HG02588 (cell line): ENCODE data around the gene MIPOL1.
"Not testable (repeated sequence)": the region's sequence is repeated elsewhere in the genome, so short reads cannot be mapped to it uniquely, and the experiment has no call there.

Source experiments
- ATAC-seq: cut with Tn5 transposase; IDR thresholded peaks from one replicate; pipeline ENCODE4 v1.9.1; 2021; ENCODE audit warnings: mild to moderate bottlenecking, moderate library complexity; ENCODE audit not compliant: unreplicated experiment

Gene MIPOL1

GRCh38 chr14:37438444-37438843 lies 240.7 kb downstream of the MIPOL1 start:
- no peak for ATAC-seq

DNA sequence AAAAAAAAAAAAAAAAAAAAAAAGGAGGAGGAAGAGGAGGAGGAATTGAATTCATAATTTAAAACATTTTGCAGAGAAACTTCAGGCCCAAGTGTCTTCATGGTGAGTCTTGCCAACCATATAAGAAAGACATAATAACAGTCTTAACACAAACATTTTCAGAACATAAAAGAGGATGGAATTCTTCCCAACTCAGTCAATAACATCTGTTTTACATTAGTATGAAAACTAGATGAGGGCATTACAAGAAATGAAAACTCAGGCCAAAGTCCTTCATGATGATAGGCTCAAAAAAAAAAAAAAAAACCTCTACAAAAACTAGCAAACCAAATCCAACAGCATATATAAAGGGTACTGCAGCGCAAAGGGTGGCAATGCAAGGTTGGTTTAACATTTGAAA lies 245.7 kb downstream of the MIPOL1 start:
- ATAC-seq, result no peak

GRCh38 chr14:37447883-37448391 lies 250.2 kb downstream of the MIPOL1 start:
- ATAC-seq, result no peak

DNA sequence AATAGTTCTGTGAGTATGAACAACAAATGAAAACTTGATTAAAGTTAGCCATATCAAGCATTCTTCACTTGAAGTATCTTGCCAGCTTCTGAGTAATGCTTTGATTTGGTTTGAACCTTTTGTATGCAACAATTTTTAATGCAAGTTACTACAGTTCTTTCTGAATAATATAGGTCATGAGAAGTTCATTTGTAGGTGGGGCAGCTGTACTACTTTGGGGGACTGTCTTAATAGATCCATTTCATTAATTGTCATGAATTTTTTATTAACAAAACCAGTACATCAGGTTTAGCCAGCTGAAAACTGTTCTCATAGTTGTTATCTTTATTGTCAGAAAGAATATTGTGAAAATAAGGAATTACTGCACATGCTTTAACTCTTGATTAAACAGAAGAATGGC lies 254.6 kb downstream of the MIPOL1 start:
- no peak for ATAC-seq

- no peak for ATAC-seq
These were observed 256.2 kb downstream of the MIPOL1 start for GRCh38 chr14:37453985-37454384.

DNA sequence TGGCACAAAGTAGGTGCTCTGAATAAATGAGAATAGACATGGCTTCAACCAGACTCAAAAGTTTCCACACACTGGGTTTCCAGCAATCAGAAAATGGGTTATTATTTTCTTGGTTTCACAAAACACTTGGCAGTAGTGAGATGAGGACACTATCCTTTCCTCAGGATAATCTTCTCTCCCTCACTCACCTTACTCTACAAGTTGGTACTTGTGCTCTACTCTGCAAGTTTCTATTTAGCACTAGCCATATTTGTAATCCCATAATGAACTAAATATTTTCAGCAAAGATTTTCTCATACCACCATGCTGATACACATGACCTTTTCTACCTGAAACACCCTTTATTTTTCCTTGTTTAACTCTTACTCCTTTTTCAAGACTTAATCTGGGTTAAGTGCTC lies 259.6 kb downstream of the MIPOL1 start:
- ATAC-seq, result no peak

DNA sequence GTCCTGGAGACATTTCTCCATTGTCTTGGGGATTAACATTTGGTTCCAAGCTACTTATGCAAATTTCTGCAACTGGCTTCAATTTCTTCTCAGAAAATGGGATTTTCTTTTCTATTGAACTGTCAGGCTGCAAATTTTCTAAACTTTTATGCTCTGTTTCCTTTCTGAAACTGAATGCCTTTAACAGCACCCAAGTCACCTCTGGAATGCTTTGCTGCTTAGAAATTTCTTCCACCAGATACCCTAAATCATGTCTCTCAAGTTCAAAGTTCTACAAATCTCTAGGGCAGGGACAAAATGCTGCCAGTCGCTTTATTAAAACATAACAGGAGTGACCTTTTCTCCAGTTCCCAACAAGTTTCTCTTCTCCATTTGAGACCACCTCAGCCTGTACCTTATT lies 264.7 kb downstream of the MIPOL1 start:
- ATAC-seq, result not testable (repeated sequence)

- no peak for ATAC-seq
These were observed 266.6 kb downstream of the MIPOL1 start for GRCh38 chr14:37464192-37464858.

DNA sequence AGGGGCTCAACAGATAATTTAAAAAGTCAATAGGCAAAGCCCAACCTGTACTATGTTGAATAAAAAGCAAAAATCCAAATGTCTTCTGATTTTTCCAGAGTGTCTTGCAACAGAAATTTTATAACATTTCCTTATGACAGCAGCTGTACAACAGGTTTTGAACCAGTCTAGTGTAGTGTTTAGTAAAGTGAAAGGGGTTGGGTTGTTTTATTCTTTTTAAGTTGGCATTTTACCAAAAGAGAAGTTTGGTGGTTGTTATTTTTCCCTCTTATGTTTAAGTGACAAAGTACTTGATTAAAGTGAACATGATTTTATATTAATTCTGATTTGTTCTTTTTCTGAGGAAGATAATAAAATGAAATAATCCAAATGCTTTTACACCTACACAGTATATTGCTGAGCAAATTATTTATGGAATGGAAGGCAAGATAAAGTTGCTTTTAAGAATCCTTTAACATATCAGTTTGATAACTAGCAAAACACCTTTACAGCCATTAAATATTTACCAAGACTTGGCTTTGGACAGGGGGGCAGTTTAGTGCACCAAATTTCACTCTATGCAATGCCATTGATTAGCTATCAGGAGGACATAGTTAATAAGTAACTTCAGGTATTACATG lies 268.4 kb downstream of the MIPOL1 start:
- ATAC-seq, result no peak

GRCh38 chr14:37466623-37467088 lies 268.9 kb downstream of the MIPOL1 start:
- ATAC-seq, result no peak

GRCh38 chr14:37469650-37470049 lies 271.9 kb downstream of the MIPOL1 start:
- ATAC-seq, result no peak

- no peak for ATAC-seq
These were observed 272.5 kb downstream of the MIPOL1 start for GRCh38 chr14:37470251-37470650.

- no peak for ATAC-seq
These were observed 275.2 kb downstream of the MIPOL1 start for GRCh38 chr14:37472906-37473305.

DNA sequence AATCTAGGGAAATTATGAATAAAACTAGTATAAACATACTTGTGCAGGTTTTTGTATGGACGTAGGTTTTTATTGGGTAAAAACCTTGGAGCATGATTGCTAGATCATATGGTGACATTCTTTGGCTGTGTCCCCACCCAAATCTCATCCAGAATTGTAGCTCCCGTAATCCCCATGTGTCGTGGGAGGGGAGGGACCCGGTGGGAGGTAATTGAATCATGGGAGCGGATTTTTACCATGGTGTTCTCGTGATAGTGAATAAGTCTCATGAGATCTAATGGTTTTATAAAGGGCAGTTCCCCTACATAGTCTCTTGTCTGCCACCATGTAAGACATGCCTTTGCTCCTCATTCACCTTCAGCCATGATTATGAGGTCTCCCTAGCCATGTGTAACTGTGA lies 276.5 kb downstream of the MIPOL1 start:
- no peak for ATAC-seq

- no peak for ATAC-seq
These were observed 282.9 kb downstream of the MIPOL1 start for GRCh38 chr14:37480446-37481290.

DNA sequence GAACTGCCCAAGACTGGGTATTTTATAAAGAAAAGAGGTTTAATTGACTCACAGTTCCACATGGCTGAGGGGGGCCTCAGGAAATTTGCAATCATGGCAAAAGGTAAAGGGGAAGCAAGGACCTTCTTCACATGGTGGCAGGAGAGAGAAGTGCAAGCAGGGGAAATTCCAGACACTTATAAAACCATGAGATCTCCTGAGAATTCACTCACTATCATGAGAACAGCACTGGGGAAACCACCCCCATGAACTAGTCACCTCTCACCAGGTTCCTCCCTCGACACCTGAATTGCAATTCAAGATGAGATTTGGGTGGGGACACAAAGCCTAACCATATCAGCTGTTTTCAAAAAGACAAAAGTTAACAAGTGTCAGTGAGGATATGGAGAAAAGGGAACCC lies 284.7 kb downstream of the MIPOL1 start:
- ATAC-seq, result no peak

DNA sequence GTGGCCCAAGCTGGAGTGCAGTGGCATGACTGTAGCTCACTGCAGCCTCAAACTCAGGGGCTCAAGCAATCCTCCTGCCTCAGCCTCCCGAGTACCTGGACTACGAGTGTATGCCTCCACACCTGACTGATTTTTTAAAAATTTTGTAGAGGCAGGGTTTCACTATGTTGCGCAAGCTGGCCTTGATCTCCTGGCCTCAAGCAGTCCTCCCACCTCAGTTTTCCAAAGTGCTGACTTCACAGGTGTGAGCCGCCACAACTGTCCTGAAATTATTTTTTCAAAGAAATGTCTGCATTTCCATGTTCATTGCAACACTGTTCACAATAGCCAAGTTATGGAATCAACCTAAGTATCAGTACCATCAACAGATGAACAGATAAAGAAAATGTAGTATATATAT lies 285.9 kb downstream of the MIPOL1 start:
- no peak for ATAC-seq

DNA sequence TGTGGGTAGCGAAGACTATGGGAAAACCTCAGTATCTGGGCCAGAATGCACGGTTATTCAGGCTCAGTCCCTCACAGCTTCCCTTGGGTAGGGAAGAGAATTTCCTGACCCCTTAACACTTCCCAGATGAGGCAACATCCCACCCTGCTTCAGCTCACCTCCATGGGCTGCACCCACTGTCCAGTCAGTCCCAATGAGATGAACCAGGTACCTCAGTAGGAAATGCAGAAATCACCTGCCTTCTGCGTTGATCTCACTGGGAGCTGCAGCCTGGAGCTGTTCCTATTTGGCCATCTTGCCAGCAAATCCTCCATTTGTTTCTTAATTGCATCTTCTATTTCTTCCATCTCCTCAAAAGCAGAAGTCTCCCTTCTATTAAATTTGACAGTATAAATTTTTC lies 292.9 kb downstream of the MIPOL1 start:
- no peak for ATAC-seq

DNA sequence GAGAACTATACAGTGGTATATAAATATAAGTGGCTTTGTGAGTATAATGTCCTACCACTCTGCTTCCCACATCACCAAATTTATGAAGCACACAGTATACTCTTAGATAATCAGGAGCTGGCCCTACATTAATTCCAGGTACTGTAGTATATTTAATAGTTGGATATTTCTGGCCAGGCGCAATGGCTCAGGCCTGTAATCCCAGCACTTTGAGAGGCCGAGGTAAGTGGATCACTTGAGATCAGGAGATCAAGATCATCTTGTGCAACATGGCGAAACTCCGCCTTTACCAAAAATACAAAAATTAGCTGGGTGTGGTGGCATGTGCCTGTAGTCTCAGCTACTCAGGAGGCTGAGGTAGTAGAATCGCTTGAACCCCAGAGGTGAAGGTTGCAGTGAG lies 293.3 kb downstream of the MIPOL1 start:
- no peak for ATAC-seq

- no peak for ATAC-seq
These were observed 295.9 kb downstream of the MIPOL1 start for GRCh38 chr14:37493606-37494005.

DNA sequence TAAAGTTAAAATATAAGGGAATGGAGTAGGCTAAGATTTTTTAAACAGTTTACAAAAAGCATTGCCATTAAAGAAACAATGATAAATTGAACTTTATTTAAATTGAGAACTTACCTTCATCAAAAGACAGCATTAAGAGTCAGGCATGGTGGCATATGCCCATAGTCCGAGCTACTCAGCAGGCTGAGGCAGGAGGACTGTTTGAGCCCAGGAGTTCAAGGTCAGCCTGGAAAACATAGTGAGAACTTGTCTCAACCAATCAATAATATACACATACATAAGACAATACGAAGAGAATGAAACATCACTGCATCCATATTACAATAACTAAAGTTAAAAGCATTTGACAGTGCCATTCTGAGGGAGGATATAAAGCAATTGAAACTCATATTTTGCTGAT lies 299.7 kb downstream of the MIPOL1 start:
- no peak for ATAC-seq

GRCh38 chr14:37501877-37502276 lies 304.1 kb downstream of the MIPOL1 start:
- no peak for ATAC-seq
